ENCODE results near the gene GABBR2.
"Not testable (repeated sequence)": the region's sequence is repeated elsewhere in the genome, so short reads cannot be mapped to it uniquely, and the experiment has no call there.

Gene GABBR2

DNA sequence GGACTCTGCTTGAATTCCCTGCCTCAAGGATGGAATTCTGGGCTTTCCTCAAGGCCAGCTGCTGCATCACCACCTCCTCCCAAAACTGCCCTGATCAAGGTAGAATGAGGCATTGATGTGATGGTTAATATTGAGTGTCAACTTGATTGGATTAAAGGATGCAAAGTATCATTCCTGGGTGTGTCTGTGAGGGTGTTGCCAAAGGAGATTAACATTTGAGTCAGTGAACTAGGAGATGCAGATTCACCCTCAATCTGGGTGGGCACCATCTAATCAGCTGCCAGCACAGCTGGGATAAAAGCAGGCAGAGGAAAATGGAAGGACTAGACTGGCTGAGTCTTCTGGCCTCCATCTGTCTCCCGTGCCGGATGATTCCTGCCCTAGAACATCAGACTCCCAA is 23.9 kb downstream of the GABBR2 start:
- not testable (repeated sequence) for DNase-seq

DNA sequence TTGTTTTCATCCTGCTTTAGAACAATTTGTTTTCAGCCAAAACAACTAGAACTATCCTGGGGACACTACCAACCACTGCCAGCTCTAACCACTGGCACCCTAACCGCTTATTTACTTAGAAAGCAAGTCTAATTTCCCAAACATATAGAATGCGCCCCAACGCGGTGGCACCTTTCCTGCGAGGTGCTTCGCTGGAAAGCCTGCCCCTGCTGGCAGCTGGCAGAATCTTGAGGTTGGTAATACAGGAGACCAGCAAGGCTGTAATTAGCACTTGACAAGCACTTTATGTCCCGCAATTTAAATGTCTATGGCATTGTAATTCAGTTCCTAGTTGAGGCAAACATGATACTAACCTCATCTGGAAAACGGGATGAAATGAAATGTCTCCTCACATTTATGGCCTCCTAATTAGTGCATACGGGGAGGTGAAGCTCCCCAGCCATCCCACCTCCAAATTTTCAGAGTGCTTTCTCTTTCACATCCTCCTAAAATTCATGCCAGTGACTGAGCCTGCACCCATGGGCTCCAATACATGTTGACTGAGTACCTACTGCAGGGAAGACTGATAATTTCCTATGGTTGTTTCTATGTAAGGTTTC is 30.4 kb downstream of the GABBR2 start:
- DNase-seq = no peak

DNA sequence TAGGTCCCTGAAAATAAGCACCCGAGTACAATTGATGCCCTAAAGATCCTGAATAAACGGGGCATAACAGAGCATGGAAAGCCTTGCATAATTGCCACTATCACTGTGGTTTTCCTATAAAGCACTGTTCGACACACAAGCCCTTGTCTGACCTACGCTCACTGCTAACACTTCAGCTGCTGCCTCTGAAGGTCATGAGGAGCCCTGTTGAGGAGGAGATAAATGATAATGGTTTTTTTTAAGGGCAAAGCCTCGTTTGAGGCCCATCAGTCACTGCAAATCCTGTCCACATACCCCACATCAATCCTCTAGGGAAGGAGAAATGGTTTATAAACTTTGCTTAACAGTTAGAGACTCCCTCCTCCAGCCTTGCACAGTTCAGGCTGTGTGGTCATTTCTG is 35.1 kb downstream of the GABBR2 start:
- no peak for DNase-seq

DNA sequence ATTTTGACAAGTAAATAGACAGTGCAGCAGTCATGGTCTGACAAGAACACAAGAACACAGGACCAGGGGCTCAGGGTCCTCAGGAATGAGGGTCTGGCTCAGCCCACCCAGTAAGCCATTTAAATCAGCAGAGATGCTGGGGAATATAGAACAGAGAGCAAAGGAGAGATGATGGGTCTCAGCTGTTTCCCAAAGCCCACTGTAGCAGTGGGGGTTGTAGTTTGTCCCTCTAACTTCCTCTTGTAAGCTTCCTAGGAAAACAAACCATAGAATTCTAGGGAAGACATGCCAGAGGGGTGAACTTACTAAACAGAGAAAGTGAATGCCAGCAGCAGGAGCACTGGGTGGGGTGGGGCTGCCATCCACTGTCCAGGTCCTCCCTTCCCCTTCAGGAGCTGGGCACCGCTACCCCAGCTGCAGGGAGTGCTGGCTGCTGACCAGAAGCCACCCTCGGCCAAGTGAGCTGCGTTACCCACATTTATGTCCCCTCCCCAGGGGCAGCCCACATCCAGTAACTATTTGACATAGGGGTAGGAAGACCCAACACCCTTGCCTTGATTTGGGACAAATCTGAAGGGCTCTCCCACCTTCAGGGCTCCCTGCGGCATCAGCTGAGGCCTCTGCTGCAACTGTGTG is 41.6 kb downstream of the GABBR2 start:
- DNase-seq = no peak

DNA sequence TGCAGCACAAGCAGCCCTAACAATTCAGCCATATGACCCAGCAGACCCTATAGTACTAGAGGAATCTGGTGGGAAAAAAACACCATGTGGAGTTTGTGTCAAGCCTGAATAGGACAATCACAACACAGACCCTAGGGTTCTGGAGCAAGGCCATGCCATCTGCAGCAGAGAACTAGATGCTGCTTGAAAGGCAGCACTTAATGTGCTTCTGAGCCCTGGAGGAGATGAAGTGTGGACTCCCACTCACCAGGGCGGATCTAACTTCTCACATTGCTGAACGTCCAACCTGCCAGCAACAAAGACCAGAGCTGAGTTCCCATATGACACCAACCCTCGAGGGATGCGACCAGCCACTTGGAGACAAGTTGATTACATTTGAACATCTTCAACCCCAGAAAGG is 43.2 kb downstream of the GABBR2 start:
- no peak for DNase-seq

DNA sequence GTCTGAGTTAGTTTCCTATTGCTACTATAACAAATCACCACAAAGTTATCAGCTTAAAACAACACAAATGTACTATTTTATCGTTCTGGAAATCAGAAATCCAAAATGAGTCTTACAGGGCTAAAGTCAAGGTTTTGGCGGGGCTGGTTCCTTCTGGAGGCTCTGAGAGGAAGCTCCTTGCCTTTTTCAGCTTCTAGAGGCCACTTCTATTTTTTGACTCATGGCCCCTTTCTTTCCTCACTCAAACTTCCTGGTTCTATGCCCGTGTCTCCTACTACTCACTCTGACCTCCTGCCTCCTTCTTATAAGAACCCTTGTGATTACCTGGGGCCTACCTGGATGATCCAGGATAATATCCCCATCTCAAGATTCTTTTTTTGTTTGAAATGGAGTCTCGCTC is 48.2 kb downstream of the GABBR2 start:
- DNase-seq = no peak

DNA sequence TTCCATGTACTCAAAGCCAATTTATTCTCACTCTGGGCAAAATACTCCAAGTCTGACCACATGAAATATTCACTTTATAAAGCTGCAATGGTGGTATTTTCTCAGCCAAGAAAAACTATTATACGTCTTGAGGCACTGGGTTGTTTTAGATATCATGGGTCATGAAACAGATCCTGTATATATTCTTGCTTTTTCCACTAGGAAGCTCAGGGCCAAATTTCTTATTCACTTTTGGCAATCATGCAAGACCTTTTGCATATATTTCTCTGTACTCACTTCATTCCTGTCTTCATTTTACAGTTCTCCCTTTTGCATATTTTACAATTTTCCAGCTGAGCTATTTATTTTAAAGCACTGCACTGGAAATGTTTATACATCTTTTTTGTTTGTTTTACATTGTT is 49.8 kb downstream of the GABBR2 start:
- no peak for DNase-seq

DNA sequence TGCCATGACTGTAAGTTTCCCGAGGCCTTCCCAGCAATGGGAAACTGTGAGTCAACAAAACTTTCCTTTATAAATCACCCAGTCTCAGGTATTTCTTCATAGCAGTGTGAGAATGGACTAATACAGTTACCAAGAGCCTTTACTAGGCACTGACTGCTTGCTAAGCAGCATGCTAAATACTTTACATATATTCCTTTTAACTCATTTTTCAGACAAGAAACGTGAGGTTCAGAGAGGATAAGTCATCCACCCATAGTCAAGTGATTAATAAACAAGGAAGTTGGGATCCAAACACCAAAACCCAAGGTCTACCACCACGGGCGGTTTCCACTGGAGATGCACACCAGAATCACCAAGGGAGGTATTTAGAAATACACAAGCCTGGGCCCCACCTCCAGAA is 50.8 kb downstream of the GABBR2 start:
- no peak for DNase-seq

DNA sequence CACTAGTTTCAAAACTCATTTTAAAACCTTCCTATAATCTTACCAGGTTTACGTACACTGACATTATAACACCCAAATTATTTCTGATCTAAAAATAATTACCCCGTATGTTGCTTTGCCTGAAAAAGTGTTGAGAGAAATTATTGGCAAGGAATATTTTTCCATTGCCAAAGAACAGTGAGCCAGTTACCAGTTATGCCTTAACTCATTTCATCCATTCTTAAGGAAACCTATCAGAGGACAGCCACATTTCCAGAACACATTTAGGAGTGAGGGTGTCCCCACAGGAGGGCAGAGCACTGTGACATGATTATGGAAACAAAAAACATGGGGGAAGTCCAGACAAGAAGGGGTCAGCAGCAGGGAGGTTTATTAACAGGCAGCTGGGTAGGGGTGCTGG is 52.2 kb downstream of the GABBR2 start:
- DNase-seq = no peak

DNA sequence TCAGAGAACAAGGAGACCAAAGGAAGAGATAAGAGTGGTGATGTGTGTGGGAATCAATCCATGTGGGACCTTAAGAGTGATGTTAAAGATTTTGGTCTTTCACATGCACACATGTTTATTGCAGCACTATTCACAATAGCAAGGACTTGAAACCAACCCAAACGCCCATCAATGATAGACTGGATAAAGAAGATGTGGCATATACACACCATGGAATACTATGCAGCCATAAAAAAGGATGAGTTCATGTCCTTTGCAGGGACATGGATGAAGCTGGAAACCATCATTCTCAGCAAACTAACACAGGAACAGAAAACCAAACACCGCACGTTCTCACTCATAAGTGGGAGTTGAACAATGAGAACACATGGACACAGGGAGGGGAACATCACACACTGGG is 53.3 kb downstream of the GABBR2 start:
- not testable (repeated sequence) for DNase-seq

DNA sequence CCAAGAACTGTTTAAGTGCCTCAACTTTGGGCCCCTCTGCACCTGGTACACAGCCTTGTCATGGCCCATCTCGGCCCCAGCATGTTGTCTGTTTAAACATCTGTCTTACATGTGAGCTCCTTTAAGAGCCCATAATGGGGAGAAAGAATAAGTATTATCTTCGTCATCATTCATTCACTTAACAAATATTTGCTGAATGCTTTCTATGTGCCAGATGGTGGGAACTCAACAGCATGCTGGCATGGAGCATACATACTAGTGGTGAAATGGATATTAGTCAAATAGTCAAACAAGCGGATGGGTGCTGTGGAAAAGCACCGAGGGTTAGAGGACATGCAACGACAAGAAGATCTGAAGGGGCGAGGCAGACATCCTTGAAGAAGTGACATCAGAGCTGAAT is 54.5 kb downstream of the GABBR2 start:
- no peak for DNase-seq

DNA sequence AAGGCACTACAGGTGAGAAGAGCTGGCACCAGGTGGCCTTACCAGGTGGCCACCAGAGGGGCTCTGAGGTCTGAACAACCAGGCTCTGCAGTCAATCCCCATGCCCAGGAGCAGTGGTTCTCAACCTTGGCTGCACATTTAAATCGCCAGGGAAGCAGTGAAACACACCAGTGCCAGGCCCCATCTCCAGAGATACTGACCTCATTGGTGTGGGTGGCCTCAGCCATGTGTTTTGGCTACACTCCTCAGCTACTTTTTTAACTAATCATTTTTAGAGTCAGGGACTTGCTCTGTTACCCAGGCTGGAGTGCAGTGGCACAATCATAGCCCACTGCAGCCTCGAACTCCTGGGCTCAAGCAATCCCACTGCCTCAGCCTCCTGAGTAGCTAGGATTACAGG is 56.0 kb downstream of the GABBR2 start:
- DNase-seq = no peak

DNA sequence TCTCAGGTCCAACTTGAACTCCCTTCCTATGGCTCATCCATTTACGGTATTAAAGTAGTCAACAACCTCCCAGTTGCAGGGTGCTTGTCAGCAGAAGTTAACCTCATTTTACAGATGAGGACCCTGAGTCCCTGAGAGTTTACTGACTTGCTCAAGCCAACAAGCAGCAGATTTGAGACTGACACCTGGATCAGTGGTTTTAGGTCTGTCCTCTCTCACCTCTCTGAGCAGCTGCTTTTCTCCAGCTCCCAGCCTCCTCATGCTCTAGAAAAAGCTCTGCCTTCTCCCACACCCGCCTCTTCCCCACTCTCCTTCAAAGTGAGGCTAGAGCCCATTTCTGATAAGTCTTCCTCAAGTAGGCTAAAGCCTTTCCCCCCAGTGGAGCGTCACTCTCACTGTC is 56.4 kb downstream of the GABBR2 start:
- no peak for DNase-seq

DNA sequence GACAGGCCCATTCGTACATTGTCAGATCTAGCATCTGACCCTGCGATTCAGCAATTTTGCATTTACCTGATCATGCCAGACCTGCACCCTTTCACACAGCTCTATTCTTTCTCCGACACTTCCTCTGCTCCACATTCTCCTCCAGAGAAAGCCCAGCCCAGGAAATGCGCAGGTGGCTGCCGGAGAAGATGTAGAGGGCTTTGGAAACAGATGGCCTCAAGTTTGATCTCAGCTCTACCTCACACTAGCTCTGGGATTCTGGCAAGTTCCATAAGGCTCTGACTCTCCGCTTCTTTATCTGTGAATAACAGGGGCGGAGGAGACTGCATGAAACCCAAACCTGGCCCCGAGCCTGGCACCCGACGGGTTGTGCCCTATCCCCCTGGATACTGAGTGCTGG is 61.5 kb downstream of the GABBR2 start:
- DNase-seq = no peak

DNA sequence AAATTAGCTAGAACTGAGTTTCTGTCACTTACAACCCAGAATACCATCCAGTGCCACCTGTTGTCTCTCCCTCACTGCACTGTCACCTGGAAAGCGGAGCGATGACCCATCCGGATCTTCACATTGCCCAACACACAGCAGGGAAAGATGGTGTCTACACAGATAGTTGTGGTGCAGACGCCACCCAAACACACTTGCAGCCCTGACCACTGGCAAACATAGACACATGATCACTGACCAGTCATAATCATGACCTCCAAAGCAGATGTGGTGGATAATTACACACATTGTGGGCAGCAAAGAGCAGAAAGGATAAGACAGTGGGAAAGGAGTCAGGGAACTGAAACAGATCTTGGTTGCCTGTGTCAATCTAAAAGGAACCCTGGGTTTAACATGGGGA is 64.7 kb downstream of the GABBR2 start:
- DNase-seq = no peak

DNA sequence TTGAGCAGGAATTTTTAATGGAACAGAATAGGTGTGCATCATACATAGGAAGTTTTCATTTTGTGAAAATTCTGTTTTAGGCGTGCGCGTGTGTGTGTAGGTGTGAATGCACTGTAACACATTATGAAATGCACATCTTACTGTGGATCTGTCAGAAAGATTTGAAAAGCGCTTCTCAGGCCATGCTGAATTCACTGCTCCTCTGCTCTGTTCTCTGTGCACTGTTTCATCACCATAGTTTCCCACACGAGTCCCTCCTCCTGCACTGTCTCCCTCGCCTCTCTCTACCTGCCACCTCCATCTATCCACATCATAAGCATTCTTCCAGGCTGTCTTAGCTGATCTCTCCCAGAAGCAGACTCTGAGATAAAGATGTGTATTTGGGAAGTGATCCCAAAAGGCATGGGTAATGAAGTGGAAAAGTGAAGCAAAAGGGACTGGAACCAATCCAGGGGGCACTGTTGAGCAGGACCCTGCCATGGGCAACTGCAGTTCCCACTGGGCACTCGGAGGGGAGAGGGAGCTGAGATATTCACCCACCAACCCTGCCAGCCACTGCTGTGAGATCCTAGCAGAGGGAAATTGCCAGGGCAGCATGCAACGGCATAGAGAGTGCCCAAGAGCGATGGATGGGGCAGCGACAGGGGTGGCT is 65.9 kb downstream of the GABBR2 start:
- DNase-seq = no peak

DNA sequence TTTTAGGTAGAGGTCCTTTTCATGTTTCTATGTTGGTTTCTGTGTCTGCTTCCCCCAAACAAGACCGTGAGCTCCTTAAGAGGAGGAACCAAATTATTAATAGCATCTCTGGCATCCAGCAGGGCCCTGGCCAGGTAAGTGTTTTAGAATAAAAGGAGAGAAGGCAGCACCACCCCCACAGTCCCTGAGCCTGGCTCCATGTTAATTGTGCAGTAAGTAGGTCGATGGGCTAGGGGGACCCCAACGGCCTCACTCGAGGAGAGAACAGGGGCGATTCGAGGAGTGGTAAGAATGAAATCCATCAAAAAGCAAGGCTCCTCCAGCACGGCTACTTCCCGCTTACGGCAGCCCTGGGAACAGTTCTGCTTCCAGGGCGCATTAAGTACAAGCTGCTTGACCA is 67.0 kb downstream of the GABBR2 start:
- no peak for DNase-seq

DNA sequence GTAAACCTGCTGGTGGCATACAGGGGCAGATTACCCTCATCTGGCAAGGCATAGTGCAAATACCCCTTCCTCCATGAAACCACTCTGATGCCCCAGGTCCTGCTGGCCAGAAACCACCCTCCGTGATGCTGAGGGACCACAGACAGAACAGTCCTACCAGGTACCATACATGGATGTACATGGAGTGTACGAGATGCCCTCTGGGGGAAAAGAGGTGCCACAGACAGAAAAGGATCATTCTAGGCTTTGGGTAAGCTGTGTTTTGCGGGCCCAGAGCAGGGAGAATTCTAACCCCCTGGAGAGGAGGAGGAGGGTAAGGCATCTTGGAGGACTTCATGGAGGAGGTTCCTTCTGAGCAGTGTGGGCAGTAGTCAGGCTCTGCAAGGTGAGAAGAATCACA is 68.3 kb downstream of the GABBR2 start:
- no peak for DNase-seq

DNA sequence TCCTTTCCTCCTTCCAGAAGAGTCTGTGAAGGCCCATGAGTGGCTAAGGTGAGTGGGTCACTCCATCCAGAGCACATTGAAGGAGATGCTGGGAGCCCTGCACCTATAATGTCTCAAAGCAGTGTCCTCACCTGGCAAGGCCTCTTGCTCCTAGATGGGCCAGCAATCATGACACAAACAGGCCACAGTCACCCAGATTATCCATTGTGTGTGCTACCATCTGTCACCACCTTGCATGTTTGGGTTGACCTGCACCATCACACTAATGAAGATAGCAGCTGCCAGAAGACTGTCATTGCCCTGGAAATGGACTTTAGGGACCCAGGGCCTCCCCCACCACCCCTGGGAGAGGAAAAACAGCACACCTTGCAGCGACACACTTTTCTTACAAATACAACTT is 69.6 kb downstream of the GABBR2 start:
- DNase-seq = no peak

DNA sequence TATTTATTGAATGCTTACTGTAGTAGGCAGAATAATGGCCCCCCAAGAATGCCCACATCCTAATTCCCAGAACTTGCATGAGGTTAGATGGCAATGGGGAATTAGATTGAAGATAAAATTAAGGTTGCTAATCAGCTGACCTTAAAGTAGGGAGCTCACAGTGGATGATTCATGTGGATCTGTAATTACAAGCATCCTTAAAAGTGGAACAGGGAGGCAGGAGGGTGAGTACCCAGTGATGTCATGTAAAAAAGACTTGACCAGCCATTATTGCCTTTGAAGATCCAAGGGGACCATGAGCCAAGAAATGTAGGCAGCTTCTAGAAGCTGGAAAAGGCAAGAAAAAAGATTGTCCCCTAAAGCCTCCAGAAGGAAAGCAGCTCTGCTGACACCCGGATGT is 71.4 kb downstream of the GABBR2 start:
- no peak for DNase-seq

DNA sequence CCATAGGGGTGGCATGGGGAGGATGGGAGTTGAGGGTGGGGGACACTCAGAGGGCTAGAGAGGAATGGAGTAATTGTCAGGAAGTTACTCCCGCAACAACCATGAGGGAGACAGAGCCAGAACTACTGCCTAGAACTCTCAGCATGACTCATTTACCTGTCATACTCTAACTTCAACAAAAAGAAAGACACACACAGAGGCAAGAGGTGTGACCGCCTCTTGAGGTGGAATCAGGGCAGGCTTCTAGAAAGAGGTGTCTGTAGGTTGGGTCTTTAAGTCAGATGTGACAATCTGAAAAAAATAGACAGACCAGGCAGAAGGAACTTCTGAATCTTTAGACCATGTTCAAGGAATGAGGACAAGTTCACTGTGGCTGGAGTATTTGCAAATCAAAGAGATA is 73.4 kb downstream of the GABBR2 start:
- DNase-seq = no peak

DNA sequence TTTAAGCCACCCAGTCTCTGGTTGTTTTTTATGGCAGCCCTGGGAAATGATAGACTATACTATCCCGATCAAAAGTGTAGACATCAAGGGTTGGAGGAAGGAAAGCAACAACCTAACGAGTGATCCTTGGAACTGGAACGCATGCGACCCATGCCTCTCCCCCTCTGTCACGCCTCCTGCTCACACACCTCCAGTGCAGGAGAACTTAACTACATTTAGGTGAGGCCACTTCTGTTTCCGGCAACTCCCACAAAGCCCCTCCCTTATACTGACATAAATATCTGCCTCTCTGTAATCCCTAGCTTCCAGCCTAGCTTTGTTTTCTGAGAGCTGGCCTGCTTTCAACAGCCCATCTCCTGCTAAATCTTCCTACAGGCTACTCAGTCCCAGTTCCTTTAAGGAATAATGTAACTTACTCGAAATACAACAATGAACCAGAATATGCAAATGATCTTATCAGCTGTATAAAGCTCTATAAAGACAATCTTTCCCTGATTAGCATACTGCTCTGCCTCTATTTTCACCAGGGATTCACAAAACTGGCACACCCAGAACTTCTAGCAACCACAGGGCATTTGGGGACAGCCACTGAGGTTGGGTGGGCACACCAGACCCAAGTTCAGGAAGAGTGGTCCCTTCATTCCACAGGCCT is 73.9 kb downstream of the GABBR2 start:
- DNase-seq = no peak

DNA sequence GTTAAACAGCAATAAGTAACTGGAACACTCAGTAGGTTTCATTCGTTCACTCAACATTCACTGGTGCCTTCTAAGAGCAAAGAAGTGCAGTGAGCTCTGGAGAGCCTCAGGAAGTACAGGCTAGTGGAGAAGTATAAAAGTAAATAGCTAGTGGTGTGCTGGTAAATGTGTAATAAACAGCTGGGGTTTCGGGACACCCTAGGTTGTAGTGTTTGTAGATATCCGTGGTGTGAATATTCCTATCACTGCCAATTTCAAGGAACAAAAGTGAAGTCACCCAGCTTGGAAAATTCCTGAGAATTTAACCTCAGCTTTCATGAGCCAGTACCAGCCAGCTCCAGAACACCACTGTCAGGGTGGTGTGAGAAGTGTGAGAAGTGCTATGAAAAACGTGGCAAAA is 75.9 kb downstream of the GABBR2 start:
- DNase-seq = no peak

DNA sequence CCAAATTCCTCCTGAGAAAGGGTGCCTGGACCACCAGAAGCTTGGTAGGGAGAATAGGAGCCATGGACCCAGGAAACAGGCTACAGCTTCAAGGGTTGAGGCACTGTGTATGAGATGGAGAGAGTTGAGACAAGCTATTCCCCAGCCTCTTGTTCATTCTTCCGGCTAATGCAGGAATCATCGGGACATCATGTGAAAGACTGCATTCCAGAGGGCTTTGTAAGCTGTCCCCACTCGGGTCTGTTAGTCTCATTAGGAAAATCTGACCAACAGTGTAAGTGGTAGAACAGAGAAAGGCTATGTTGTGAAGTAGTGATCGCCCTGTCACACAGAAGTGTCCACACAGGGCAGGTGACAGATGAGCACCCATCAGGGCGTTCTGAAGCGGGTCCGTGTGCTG is 81.4 kb downstream of the GABBR2 start:
- no peak for DNase-seq
